Neuronal stem cell (in vitro differentiated cells): ENCODE measurements around the gene GSTO1.

Experiments used
- DNase-seq: peaks from one replicate; pipeline ENCODE4 v3.0.0-alpha.2; 2013; ENCODE audit warnings: low spot score
- H2AFZ ChIP-seq: one replicate; pipeline ENCODE4 v1.6.1; 2013; ENCODE audit warnings: mild to moderate bottlenecking, low read length, inconsistent platforms
- H2AK5ac ChIP-seq: 2 replicates; pipeline ENCODE4 v1.6.1; 2013; ENCODE audit warnings: low read depth, mild to moderate bottlenecking, inconsistent platforms, low read length, moderate library complexity, mixed read lengths
- H2BK120ac ChIP-seq: 2 replicates; pipeline ENCODE4 v1.6.1; 2013; ENCODE audit warnings: low read depth, mild to moderate bottlenecking, inconsistent platforms, low read length, moderate library complexity, mixed read lengths
- H2BK12ac ChIP-seq: one replicate; pipeline ENCODE4 v1.6.1; 2013; ENCODE audit warnings: low read length, inconsistent platforms
- H2BK15ac ChIP-seq: 2 replicates; pipeline ENCODE4 v1.6.1; 2013; ENCODE audit warnings: mild to moderate bottlenecking, low read length, inconsistent platforms, mixed read lengths
- H2BK5ac ChIP-seq: one replicate; pipeline ENCODE4 v1.6.1; 2013; ENCODE audit warnings: inconsistent platforms, mild to moderate bottlenecking, low read length, moderate library complexity
- H3K14ac ChIP-seq: one replicate; pipeline ENCODE4 v1.6.1; 2013; ENCODE audit warnings: low read length, inconsistent platforms
- H3K18ac ChIP-seq: 2 replicates; pipeline ENCODE4 v1.6.1; 2013; ENCODE audit warnings: low read length, inconsistent platforms
- H3K23ac ChIP-seq: 2 replicates; pipeline ENCODE4 v1.6.1; 2013; ENCODE audit warnings: low read depth, mild to moderate bottlenecking, mixed read lengths, low read length, inconsistent platforms; ENCODE audit not compliant: poor library complexity
- H3K27ac ChIP-seq: replicated peaks from 3 replicates; pipeline ENCODE4 v1.5.1; 2013; ENCODE audit warnings: low read length, inconsistent platforms
- H3K27me3 ChIP-seq, 3 experiments: 2 replicates each; pipeline ENCODE4 v1.6.1; 2013; ENCODE audit warnings: low read length in 3 of 3, mild to moderate bottlenecking in 2 of 3, inconsistent platforms in 1 of 3, low read depth in 1 of 3, mixed read lengths in 1 of 3, moderate library complexity in 1 of 3; ENCODE audit not compliant: control insufficient read depth in 3 of 3, insufficient read depth in 3 of 3
- H3K36me3 ChIP-seq, 2 donors: replicated peaks in 1 of 2; 2 replicates each; pipeline ENCODE4 v1.6.1; 2013; ENCODE audit warnings: low read length in 2 of 2; ENCODE audit not compliant: control insufficient read depth in 2 of 2, insufficient read depth in 2 of 2
- H3K4ac ChIP-seq: 2 replicates; pipeline ENCODE4 v1.6.1; 2013; ENCODE audit warnings: inconsistent platforms, mild to moderate bottlenecking, low read length, moderate library complexity
- H3K4me1 ChIP-seq, 2 donors: 1 replicate in 1 of 2; 2 replicates in 1 of 2; pipeline ENCODE4 v1.6.1; 2013; ENCODE audit warnings: low read length in 2 of 2, low read depth in 1 of 2; ENCODE audit not compliant: control insufficient read depth in 2 of 2, insufficient read depth in 1 of 2
- H3K4me2 ChIP-seq: one replicate; pipeline ENCODE4 v1.6.1; 2013; ENCODE audit warnings: mild to moderate bottlenecking, low read length, inconsistent platforms; ENCODE audit not compliant: insufficient read depth, poor library complexity, severe bottlenecking
- H3K4me3 ChIP-seq, 2 donors: 2 replicates each; pipeline ENCODE4 v1.5.1; 2013; ENCODE audit warnings: low read length in 2 of 2, mild to moderate bottlenecking in 2 of 2, inconsistent platforms in 1 of 2, moderate library complexity in 1 of 2
- H3K79me1 ChIP-seq: one replicate; pipeline ENCODE4 v1.6.1; 2013; ENCODE audit warnings: low read depth, mild to moderate bottlenecking, inconsistent platforms, low read length, moderate library complexity
- H3K9ac ChIP-seq: one replicate; pipeline ENCODE4 v1.6.1; 2013; ENCODE audit warnings: mild to moderate bottlenecking, low read depth, low read length, inconsistent platforms; ENCODE audit not compliant: poor library complexity
- H3K9me3 ChIP-seq, 2 donors: replicated peaks in 1 of 2; 2 replicates each; pipeline versions ENCODE3 to v1.6.1; 2013; ENCODE audit warnings: low read length in 2 of 2, mild to moderate bottlenecking in 2 of 2, inconsistent platforms in 1 of 2, low read depth in 1 of 2, mixed read lengths in 1 of 2, moderate library complexity in 1 of 2; ENCODE audit not compliant: control insufficient read depth in 2 of 2, insufficient read depth in 1 of 2
- H4K8ac ChIP-seq: one replicate; pipeline ENCODE4 v1.6.1; 2013; ENCODE audit warnings: low read depth, mild to moderate bottlenecking, inconsistent platforms, low read length, moderate library complexity
- H4K91ac ChIP-seq: one replicate; pipeline ENCODE4 v1.6.1; 2013; ENCODE audit warnings: low read length, low read depth, mild to moderate bottlenecking, inconsistent platforms; ENCODE audit not compliant: poor library complexity
- WGBS, 2 donors: extraction: QIAGEN DNeasy Blood & Tissue Kit; methylation state at CpG; one replicate each; pipeline ENCODE4 v1.1.7; 2013; ENCODE audit warnings: missing lambda C conversion rate in 2 of 2, mixed read lengths in 1 of 2; ENCODE audit not compliant: insufficient read length in 2 of 2, insufficient replicate concordance in 1 of 2; ENCODE audit errors: extremely low coverage in 2 of 2; 5-methylcytosine and 5-hydroxymethylcytosine counted together

GSTO1 gene

DNA sequence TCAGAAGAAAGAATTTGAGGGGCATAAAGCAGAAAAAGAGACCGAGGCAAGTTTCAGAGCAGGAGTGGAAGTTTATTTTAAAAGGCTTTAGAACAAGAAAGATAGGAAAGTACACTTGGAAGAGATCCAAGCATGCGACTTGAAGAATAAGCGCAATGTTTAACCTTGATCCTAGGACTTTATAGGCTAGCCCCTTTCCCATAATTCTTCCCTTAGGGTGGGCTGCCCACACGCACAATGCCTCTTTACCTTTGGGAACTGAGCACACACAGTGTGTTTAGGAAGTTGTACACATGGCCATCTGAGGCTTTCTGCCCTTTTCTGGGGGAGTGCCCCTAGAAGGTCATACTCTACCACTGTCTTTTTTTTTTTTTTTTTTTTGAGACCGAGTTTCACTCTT, 11.2 kb upstream of the GSTO1 start:
- Histone ChIP-seq H2AFZ (no peak overlapping the region), H3K36me3 (no peaks in the 10 kb centered on the region), H3K4me2 (no peak overlapping the region), H3K4me1 (no peaks in the 10 kb centered on the region), H3K27ac (no peak overlapping the region), H3K18ac (no peak overlapping the region), H3K4ac (no peak overlapping the region), H2BK5ac (no peak overlapping the region), H3K9me3 (peaks cover 3 to 10% of the 10 kb centered on the region in 2 donors), H3K4me3 (no peak overlapping the region), H3K79me1 (no peaks in the 10 kb centered on the region), H3K14ac (no peak overlapping the region), H4K8ac (no peak overlapping the region), H3K27me3 (peaks cover 0 to 36% (median 0%) of the 10 kb centered on the region in 3 experiments), H3K23ac (no peak overlapping the region), H2AK5ac (no peak overlapping the region), H3K9ac (no peak overlapping the region), H2BK15ac (no peak overlapping the region), H2BK12ac (no peak overlapping the region), H4K91ac (no peak overlapping the region), H2BK120ac (no peak overlapping the region)
- DNase-seq, result no peak
- WGBS, 2 donors, result no CpG with 5 or more reads among the region's 5 CpGs

- H3K4ac ChIP-seq, result no peak overlapping the region
- H3K23ac ChIP-seq, result no peak overlapping the region
- H3K18ac ChIP-seq, result no peak overlapping the region
- no peak overlapping the region for H4K8ac ChIP-seq
- H3K4me1 ChIP-seq, result no peaks in the 10 kb centered on the region
- H3K79me1 ChIP-seq, result no peaks in the 10 kb centered on the region
- no peak overlapping the region for H2BK15ac ChIP-seq
- H2BK5ac ChIP-seq, result no peak overlapping the region
- DNase-seq, result no peak
- H3K36me3 ChIP-seq, result no peaks in the 10 kb centered on the region
- H4K91ac ChIP-seq, result no peak overlapping the region
- H3K4me2 ChIP-seq, result no peak overlapping the region
- no peak overlapping the region for H2AK5ac ChIP-seq
- no peak overlapping the region for H2BK120ac ChIP-seq
- H2BK12ac ChIP-seq, result no peak overlapping the region
- H3K9me3 ChIP-seq, result peaks cover 3 to 10% of the 10 kb centered on the region in 2 donors
- peaks cover 0 to 20% (median 0%) of the 10 kb centered on the region in 3 experiments for H3K27me3 ChIP-seq
- WGBS, 2 donors, result no CpG with 5 or more reads among the region's 34 CpGs
- no peak overlapping the region for H3K4me3 ChIP-seq
- no peak overlapping the region for H3K14ac ChIP-seq
- no peak overlapping the region for H3K9ac ChIP-seq
- H3K27ac ChIP-seq, result no peak overlapping the region
- H2AFZ ChIP-seq, result no peak overlapping the region
Measured at GRCh38 chr10:104245066-104245632, 9.5 kb upstream of the GSTO1 start.

DNA sequence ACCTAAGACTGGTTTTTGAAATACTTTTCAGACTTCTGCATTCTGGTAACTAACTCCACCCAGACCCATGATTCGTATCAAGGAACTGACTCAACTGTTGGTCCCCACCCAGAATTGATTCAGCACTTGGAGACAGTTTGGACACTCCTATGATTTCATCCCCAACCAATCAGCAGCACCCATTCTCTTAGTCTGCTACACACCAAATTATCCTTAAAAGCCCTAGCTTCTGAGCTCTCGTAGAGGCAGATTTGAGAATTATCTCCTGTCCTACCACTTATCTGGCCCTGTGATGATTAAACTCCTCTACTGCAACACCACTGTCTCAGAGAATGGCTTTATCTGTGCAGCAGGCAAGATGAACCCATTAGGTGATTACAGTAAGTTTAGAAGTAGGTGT, 7.7 kb upstream of the GSTO1 start:
- Histone ChIP-seq H4K8ac (no peak overlapping the region), H3K18ac (no peak overlapping the region), H2AK5ac (no peak overlapping the region), H3K14ac (no peak overlapping the region), H2BK15ac (no peak overlapping the region), H3K27me3 (peaks cover 0 to 7% (median 0%) of the 10 kb centered on the region in 3 experiments), H3K9ac (no peak overlapping the region), H3K4me1 (peaks cover 0 to 3% of the 10 kb centered on the region in 2 donors), H3K79me1 (no peaks in the 10 kb centered on the region), H3K4me2 (no peak overlapping the region), H3K4ac (no peak overlapping the region), H2AFZ (no peak overlapping the region), H3K23ac (no peak overlapping the region), H2BK5ac (no peak overlapping the region), H2BK120ac (no peak overlapping the region), H3K9me3 (peaks cover 3 to 10% of the 10 kb centered on the region in 2 donors), H3K36me3 (no peaks in the 10 kb centered on the region), H3K4me3 (no peak overlapping the region), H2BK12ac (no peak overlapping the region), H3K27ac (no peak overlapping the region), H4K91ac (no peak overlapping the region)
- no peak for DNase-seq
- no CpG with 5 or more reads among the region's 2 CpGs for WGBS, 2 donors

DNA sequence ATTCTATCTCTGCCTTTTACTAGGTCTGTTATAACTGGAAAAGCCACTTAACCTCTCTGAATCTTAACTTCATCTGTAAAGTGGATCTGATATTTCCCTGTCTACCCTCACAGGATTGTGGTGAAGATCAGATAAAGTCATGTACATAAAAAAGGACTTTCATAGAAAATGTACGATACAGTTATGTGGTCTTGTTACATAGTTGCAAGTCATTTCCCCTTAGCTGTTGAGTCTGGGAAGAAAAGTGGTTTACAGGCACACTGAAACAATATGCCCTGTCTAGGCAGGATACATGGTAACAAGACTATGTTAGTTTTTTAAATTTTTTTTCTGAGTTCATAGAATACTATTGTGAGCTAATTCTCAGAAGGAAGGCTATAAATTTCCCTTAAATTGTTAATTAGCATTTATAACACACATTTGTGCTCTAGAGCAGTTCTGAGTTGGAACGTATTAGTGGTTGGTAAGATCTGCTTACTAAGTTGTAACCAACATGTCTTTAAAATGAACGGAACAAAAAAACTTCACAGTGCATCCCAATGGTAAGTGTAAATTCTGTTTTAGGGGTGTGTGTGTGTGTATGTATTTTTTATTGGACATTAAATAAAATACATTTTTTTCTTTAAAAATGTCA, 7.1 kb upstream of the GSTO1 start:
- Histone ChIP-seq H3K4me1 (peaks cover 0 to 3% of the 10 kb centered on the region in 2 donors), H3K9ac (no peak overlapping the region), H3K4me3 (no peak overlapping the region), H3K4ac (no peak overlapping the region), H2BK15ac (no peak overlapping the region), H3K4me2 (no peak overlapping the region), H4K8ac (no peak overlapping the region), H2AK5ac (no peak overlapping the region), H3K23ac (no peak overlapping the region), H3K79me1 (no peaks in the 10 kb centered on the region), H3K36me3 (no peaks in the 10 kb centered on the region), H4K91ac (no peak overlapping the region), H3K14ac (no peak overlapping the region), H3K27me3 (peaks cover 0 to 6% (median 0%) of the 10 kb centered on the region in 3 experiments), H2AFZ (no peak overlapping the region), H2BK5ac (no peak overlapping the region), H3K9me3 (peaks cover 3 to 10% of the 10 kb centered on the region in 2 donors), H2BK12ac (no peak overlapping the region), H2BK120ac (no peak overlapping the region), H3K18ac (no peak overlapping the region), H3K27ac (no peak overlapping the region)
- no CpG with 5 or more reads among the region's 3 CpGs for WGBS, 2 donors
- no peak for DNase-seq
